HG03064 (cell line): ENCODE data around the gene KDM4D.
"Not testable (repeated sequence)": the region's sequence is repeated elsewhere in the genome, so short reads cannot be mapped to it uniquely, and the experiment has no call there.

Experiments used
- ATAC-seq: cut with Tn5 transposase; IDR thresholded peaks from one replicate; pipeline ENCODE4 v1.9.1; 2021; ENCODE audit warnings: low read depth; ENCODE audit not compliant: unreplicated experiment

KDM4D gene

GRCh38 chr11:95025594-95025993, 52.1 kb downstream of the KDM4D start:
- not testable (repeated sequence) for ATAC-seq

DNA sequence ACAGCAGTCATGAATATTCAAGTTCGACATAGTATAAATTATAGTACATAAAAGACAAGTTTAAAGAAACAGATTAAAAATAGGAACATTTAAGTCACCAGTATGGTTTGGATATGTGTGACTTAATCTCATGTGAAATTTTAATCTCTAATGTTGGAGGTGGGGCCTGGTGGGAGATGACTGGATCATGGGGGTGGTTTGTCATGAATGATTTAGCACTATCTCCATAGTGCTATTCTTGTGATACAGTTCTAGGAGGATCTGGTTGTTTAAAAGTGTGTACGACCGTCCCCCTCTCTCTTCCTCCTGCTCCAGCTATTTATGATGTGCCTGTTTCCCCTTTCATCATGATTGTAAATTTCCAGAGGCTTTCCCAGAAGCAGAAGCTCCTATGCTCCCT, 54.8 kb downstream of the KDM4D start:
- ATAC-seq = no peak

GRCh38 chr11:95033051-95033450, 59.5 kb downstream of the KDM4D start:
- ATAC-seq = no peak

DNA sequence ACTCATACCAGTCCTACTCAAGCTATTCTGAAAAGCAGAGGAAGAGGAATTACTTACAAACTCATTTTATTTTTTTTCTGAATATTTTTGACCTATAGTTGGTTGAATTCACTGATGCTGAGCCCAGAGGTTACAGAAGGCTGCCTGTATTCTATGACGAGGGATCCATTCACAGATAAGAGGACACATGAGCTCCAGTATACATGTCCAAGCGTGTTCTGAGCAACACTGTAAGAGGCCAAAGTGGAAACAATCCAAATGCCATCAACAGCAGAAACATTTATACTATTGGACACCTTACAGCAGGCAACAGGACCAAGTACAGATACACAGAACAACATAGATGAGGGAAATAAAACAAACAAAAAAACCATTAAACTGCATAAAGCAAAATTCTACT, 61.8 kb downstream of the KDM4D start:
- no peak for ATAC-seq

- ATAC-seq = not testable (repeated sequence)
Observed at GRCh38 chr11:95037356-95038035, 64.0 kb downstream of the KDM4D start.

GRCh38 chr11:95042239-95042638, 68.7 kb downstream of the KDM4D start:
- no peak for ATAC-seq

DNA sequence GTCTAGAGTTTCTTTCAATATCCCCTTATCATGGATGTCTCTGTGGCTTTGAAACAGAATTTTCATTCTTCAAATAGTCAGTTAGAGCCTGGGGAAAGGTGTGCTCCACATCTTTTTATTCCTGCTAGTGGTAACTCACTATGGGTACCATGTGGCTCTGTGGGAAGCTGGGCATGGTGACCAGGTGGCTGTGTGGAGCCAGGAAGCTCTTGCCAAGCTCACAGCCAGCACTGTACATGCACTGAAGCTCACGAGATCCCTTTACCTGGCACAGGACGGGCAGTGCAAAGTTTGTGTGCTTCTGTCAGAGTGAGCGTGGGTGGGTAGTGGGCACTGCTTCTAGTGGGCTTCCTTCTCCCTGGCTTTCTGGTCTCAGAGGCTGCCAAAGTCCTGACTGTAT, 69.4 kb downstream of the KDM4D start:
- no peak for ATAC-seq

DNA sequence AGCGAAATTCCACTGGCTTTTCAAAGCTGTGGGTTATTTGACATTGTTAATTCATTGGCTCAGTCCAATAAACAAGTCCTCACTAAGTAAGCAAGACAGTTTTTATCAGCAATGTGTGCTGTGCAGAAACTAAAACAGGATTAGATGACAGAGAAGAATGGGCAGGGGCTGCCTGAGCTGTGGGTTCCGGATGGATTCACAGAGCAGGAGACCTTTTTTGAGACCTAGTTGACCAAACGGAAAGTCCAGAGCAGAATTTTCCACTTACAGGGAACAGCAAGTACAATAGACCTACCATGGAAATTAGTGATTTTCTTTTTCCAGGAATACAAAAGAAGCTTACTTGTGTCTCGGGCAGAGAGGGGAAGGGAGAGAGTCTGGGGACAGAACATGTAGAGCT, 70.5 kb downstream of the KDM4D start:
- no peak for ATAC-seq

- no peak for ATAC-seq
Observed at GRCh38 chr11:95045812-95046211, 72.3 kb downstream of the KDM4D start.
